IMR-90 (cell line): Measurements from ENCODE around the gene OTOGL. TPM values are rescaled to one million over a fixed set of nuclear protein-coding genes. Genes with fewer than 3 reads are reported as not detected.

ENCODE experiments used
- ATAC-seq: fragments of 200-7000 bp; cut with Tn5 transposase; 2 replicates; pipeline ENCODE4 v1.9.1; 2020; ENCODE audit warnings: low read depth, mild to moderate bottlenecking, moderate library complexity
- BruUV-seq: library from RNA; stranded (reverse); fragments of 400-500 nt; replicated peaks from 2 replicates; lab custom pipeline; 2021; lab: Mats Ljungman, UMichigan
- CTCF ChIA-PET: fragments of 300-600 bp; formaldehyde crosslinking; extraction: SDS; loops from one replicate; lab custom pipeline; 2021; ENCODE audit warnings: antibody characterized with exemption; lab: Yijun Ruan, JAX
- POLR2A ChIA-PET: fragments of 300-600 bp; sonication (Branson Sonifier 250); formaldehyde crosslinking; loops from one replicate; lab custom pipeline; 2022; ENCODE audit warnings: antibody characterized with exemption; ENCODE audit not compliant: unreplicated experiment; lab: Charles Lee
- DNase-seq: peaks from one replicate; pipeline ENCODE4 v3.0.0; 2013
- H2AFZ ChIP-seq: replicated peaks from 2 replicates; pipeline ENCODE3; 2013; ENCODE audit warnings: low read length, mild to moderate bottlenecking; ENCODE audit not compliant: poor library complexity
- H2AK5ac ChIP-seq: 2 replicates; pipeline ENCODE4 v1.6.1; 2013; ENCODE audit warnings: low read depth, low read length, inconsistent platforms
- H2AK9ac ChIP-seq: replicated peaks from 2 replicates; pipeline ENCODE3; 2013; ENCODE audit warnings: mild to moderate bottlenecking, low read depth, low read length, moderate library complexity; ENCODE audit not compliant: poor library complexity
- H2BK120ac ChIP-seq: 2 replicates; pipeline ENCODE4 v1.6.1; 2013; ENCODE audit warnings: low read depth, low read length, inconsistent platforms
- H2BK15ac ChIP-seq: 3 replicates; pipeline ENCODE4 v1.6.1; 2013; ENCODE audit warnings: low read depth, low read length, inconsistent platforms
- H2BK20ac ChIP-seq: 2 replicates; pipeline ENCODE4 v1.6.1; 2013; ENCODE audit warnings: low read depth, mild to moderate bottlenecking, inconsistent platforms, low read length, moderate library complexity
- H2BK5ac ChIP-seq: 2 replicates; pipeline ENCODE4 v1.6.1; 2013; ENCODE audit warnings: mild to moderate bottlenecking, low read depth, low read length, inconsistent platforms; ENCODE audit not compliant: poor library complexity, severe bottlenecking
- H3K14ac ChIP-seq: replicated peaks from 2 replicates; pipeline ENCODE4 v1.6.1; 2013; ENCODE audit warnings: low read depth, low read length, inconsistent platforms
- H3K18ac ChIP-seq: 2 replicates; pipeline ENCODE4 v1.6.1; 2013; ENCODE audit warnings: low read depth, low read length, control low read depth
- H3K23ac ChIP-seq: 2 replicates; pipeline ENCODE4 v1.6.1; 2013; ENCODE audit warnings: low read depth, low read length, inconsistent platforms
- H3K27ac ChIP-seq: 2 replicates; pipeline ENCODE4 v1.5.1; 2013; ENCODE audit warnings: mild to moderate bottlenecking, control low read depth, low read length; ENCODE audit not compliant: insufficient read depth
- H3K27me3 ChIP-seq: 2 replicates; pipeline ENCODE4 v1.6.1; 2013; ENCODE audit warnings: low read length; ENCODE audit not compliant: control insufficient read depth, insufficient read depth
- H3K36me3 ChIP-seq: 2 replicates; pipeline ENCODE4 v1.6.1; 2013; ENCODE audit warnings: low read length, mixed read lengths; ENCODE audit not compliant: control insufficient read depth, insufficient read depth
- H3K4ac ChIP-seq: 2 replicates; pipeline ENCODE4 v1.6.1; 2013; ENCODE audit warnings: low read depth, low read length, inconsistent platforms
- H3K4me1 ChIP-seq: 2 replicates; pipeline ENCODE4 v1.6.1; 2013; ENCODE audit warnings: low read length, mixed read lengths; ENCODE audit not compliant: control insufficient read depth, insufficient read depth
- H3K4me2 ChIP-seq: 2 replicates; pipeline ENCODE4 v1.6.1; 2013; ENCODE audit warnings: low read depth, mild to moderate bottlenecking, control low read depth, low read length, moderate library complexity
- H3K4me3 ChIP-seq: 2 replicates; pipeline ENCODE4 v1.5.1; 2013; ENCODE audit warnings: low read depth, mild to moderate bottlenecking, control low read depth, low read length, moderate library complexity; ENCODE audit not compliant: insufficient read depth
- H3K56ac ChIP-seq: 2 replicates; pipeline ENCODE4 v1.6.1; 2013; ENCODE audit warnings: low read length, inconsistent platforms; ENCODE audit not compliant: insufficient read depth; ENCODE audit errors: extremely low read depth
- H3K79me1 ChIP-seq, 2 experiments: 2 replicates each; pipeline ENCODE4 v1.6.1; 2013; ENCODE audit warnings: low read length in 2 of 2, inconsistent platforms in 1 of 2, low read depth in 1 of 2
- H3K9ac ChIP-seq: 2 replicates; pipeline ENCODE4 v1.6.1; 2013; ENCODE audit warnings: low read depth, low read length, control low read depth
- H3K9me1 ChIP-seq: 2 replicates; pipeline ENCODE4 v1.6.1; 2013; ENCODE audit warnings: low read length, inconsistent platforms; ENCODE audit not compliant: insufficient read depth
- H3K9me3 ChIP-seq: 2 replicates; pipeline ENCODE4 v1.6.1; 2013; ENCODE audit warnings: low read length; ENCODE audit not compliant: control insufficient read depth, insufficient read depth
- H4K20me1 ChIP-seq: 2 replicates; pipeline ENCODE4 v1.6.1; 2013; ENCODE audit warnings: low read length, inconsistent platforms; ENCODE audit not compliant: insufficient read depth
- H4K5ac ChIP-seq: 2 replicates; pipeline ENCODE4 v1.6.1; 2013; ENCODE audit warnings: mild to moderate bottlenecking, low read depth, low read length, control low read depth
- H4K8ac ChIP-seq, 2 experiments: 2 replicates each; pipeline ENCODE4 v1.6.1; 2013; ENCODE audit warnings: low read depth in 2 of 2, low read length in 2 of 2, control low read depth in 1 of 2, inconsistent platforms in 1 of 2
- H4K91ac ChIP-seq: 2 replicates; pipeline ENCODE4 v1.6.1; 2013; ENCODE audit warnings: low read depth, low read length, inconsistent platforms; ENCODE audit not compliant: insufficient read depth
- BHLHE40 ChIP-seq: fragments of 150-350 bp; IDR thresholded peaks from 2 replicates; pipeline ENCODE4 v1.6.1; 2016; ENCODE audit warnings: mild to moderate bottlenecking, low read depth, low read length
- CEBPB ChIP-seq: IDR thresholded peaks from 2 replicates; pipeline ENCODE4 v1.6.1; 2012; ENCODE audit warnings: low read depth, low read length, improper control_type of control experiment
- CTCF ChIP-seq: conservative IDR thresholded peaks from 2 replicates; pipeline ENCODE4 v1.5.1; 2012; ENCODE audit warnings: mild to moderate bottlenecking, low read depth, low read length, improper control_type of control experiment
- ELK1 ChIP-seq: fragments of 150-350 bp; IDR thresholded peaks from 2 replicates; pipeline ENCODE4 v1.6.1; 2016; ENCODE audit warnings: low read depth, mild to moderate bottlenecking, low read length, moderate library complexity, borderline replicate concordance
- FOS ChIP-seq: fragments of 150-350 bp; IDR thresholded peaks from 2 replicates; pipeline ENCODE4 v1.6.1; 2016; ENCODE audit warnings: low read depth, low read length
- MAZ ChIP-seq: IDR thresholded peaks from 2 replicates; pipeline ENCODE4 v1.6.1; 2012; ENCODE audit warnings: low read depth, mild to moderate bottlenecking, low read length, improper control_type of control experiment, moderate library complexity, borderline replicate concordance
- MXI1 ChIP-seq: IDR thresholded peaks from 2 replicates; pipeline ENCODE4 v1.6.1; 2012; ENCODE audit warnings: low read depth, mild to moderate bottlenecking, low read length, moderate library complexity, borderline replicate concordance
- NFE2L2 ChIP-seq: fragments of 150-350 bp; IDR thresholded peaks from 2 replicates; pipeline ENCODE4 v1.6.1; 2016; ENCODE audit warnings: low read depth, mild to moderate bottlenecking, low read length
- POLR2A ChIP-seq: IDR thresholded peaks from 2 replicates; pipeline ENCODE4 v1.6.1; 2012; ENCODE audit warnings: mild to moderate bottlenecking, low read depth, low read length
- RAD21 ChIP-seq: IDR thresholded peaks from 2 replicates; pipeline ENCODE4 v1.6.1; 2012; ENCODE audit warnings: low read length, improper control_type of control experiment
- RFX5 ChIP-seq: IDR thresholded peaks from 2 replicates; pipeline ENCODE4 v1.8.0; 2012; ENCODE audit warnings: low read depth, mild to moderate bottlenecking, low read length, moderate library complexity
- SMC3 ChIP-seq: fragments of 150-350 bp; IDR thresholded peaks from 2 replicates; pipeline ENCODE4 v1.6.1; 2016; ENCODE audit warnings: low read depth, mild to moderate bottlenecking, antibody characterized with exemption, low read length, moderate library complexity
- USF2 ChIP-seq: fragments of 150-350 bp; IDR thresholded peaks from 2 replicates; pipeline ENCODE4 v1.6.1; 2017; ENCODE audit warnings: mild to moderate bottlenecking, antibody characterized with exemption, low read length, low read depth
- dilution Hi-C: fragments of 300-500 bp; cut with HindIII; formaldehyde crosslinking; loops from one replicate; pipeline ENCODE4 v1.14.3; 2018; ENCODE audit warnings: low sequenced_read_pairs; ENCODE audit not compliant: unreplicated experiment
- in situ Hi-C: fragments of 300-500 bp; cut with MboI; formaldehyde crosslinking; loops from 3 replicates; pipeline ENCODE4 v1.14.3; 2019; ENCODE audit warnings: low sequenced_read_pairs, inconsistent platforms, mixed read lengths
- intact Hi-C: fragments of 100-400 bp; cut with micrococcal nuclease; formaldehyde crosslinking; loops from 2 replicates; pipeline ENCODE4 v1.10.0; 2022
- polyA plus RNA-seq, 3 experiments: library from polyadenylated mRNA; depleted of rRNA; stranded (reverse); fragments of >200 nt; gene quantifications; 2 replicates each; pipeline ENCODE4 v1.2.3, GENCODE V29; 2012; ENCODE audit warnings: low replicate concordance in 1 of 3
- total RNA-seq: library from RNA; depleted of rRNA; stranded (reverse); fragments of >200 nt; gene quantifications from 2 replicates; pipeline ENCODE4 v1.2.3, GENCODE V29; 2012

Gene OTOGL
- total and polyA plus RNA-seq, 2 of the 4 experiments (the other 2 are of a cell fraction), result 0.10 to 0.18 TPM

- Histone ChIP-seq H3K4me1 (peaks cover 4% of the 10 kb centered on the region), H3K4me3 (no peak overlapping the region), H2AK9ac (peak overlapping the region; percentile 29), H3K9me1 (no peaks in the 10 kb centered on the region), H2AK5ac (peak overlapping the region; percentile 38), H3K18ac (peak overlapping the region; percentile 75; the same call in 1 of the 2 replicates), H3K14ac (peak overlapping the region; percentile 90), H3K27ac (no peak overlapping the region), H4K8ac (peak overlapping the region; percentile 17 to 85; a peak in 2 of 4 replicates), H4K20me1 (no peaks in the 10 kb centered on the region), H3K23ac (peak overlapping the region; percentile 51), H3K27me3 (no peaks in the 10 kb centered on the region), H3K79me1 (no peaks in the 10 kb centered on the region), H3K56ac (peak overlapping the region; percentile 69; the same call in 1 of the 2 replicates), H2AFZ (peak overlapping the region; percentile 56), H4K91ac (peak overlapping the region; percentile 39), H3K4me2 (peak overlapping the region; percentile 63; the same call in 1 of the 2 replicates), H3K4ac (peak overlapping the region; percentile 76), H2BK20ac (peak overlapping the region; percentile 88), H2BK5ac (peak overlapping the region; percentile 81), H2BK120ac (peak overlapping the region; percentile 86), H2BK15ac (peak overlapping the region; percentile 65; the same call in 2 of the 3 replicates), H3K9me3 (no peaks in the 10 kb centered on the region), H3K36me3 (no peaks in the 10 kb centered on the region), H4K5ac (peak overlapping the region; percentile 81; the same call in 1 of the 2 replicates), H3K9ac (peak overlapping the region; percentile 3; the same call in 1 of the 2 replicates)
- CTCF ChIA-PET, result interaction anchor here (0.6 to 5.6 kb wide), 9 partner anchors 10 to 1478 kb away, joined by 3 to 46 read pairs (median 5); no protein-coding TSS in a partner anchor
- POLR2A ChIA-PET, result interaction anchor here (0.7 kb wide), 1 partner anchor 16 kb away, joined by 6 read pairs; no protein-coding TSS in a partner anchor
- dilution Hi-C loops, result no loop called here
- BruUV-seq, result no TSS peak
- in situ Hi-C loops, result loop anchor here (5.0 to 10.0 kb wide), 2 partner anchors 67 to 864 kb away; no protein-coding TSS in a partner anchor
- peak; percentile 90 for ATAC-seq
- peak; percentile 93 for DNase-seq
- intact Hi-C loops, result loop anchor here (1.0 to 5.0 kb wide), 3 partner anchors 74 to 382 kb away; partner anchors contain the start of gene PPP1R12A
- TF ChIP-seq CTCF (no peak), BHLHE40 (peak; percentile 48; the same call in 1 of the 2 replicates), ELK1 (no peak), RAD21 (0 out of 2 replicates have a peak, but pooled peaks have one; percentile 2), CEBPB (peak; percentile 54), MAZ (no peak), RFX5 (no peak), FOS (peak; percentile 96), USF2 (no peak), NFE2L2 (no peak), MXI1 (no peak), SMC3 (no peak), POLR2A (no peak)
These were observed 169.8 kb downstream of the OTOGL start for GRCh38 chr12:80268924-80269749.
